GM11168 (cell line): Measurements from ENCODE around the gene POP7.
"Not testable (repeated sequence)": the region's sequence is repeated elsewhere in the genome, so short reads cannot be mapped to it uniquely, and the experiment has no call there.

Experiments
- in situ Hi-C: fragments of 300-500 bp; cut with MboI; formaldehyde crosslinking; loops from one replicate; pipeline ENCODE4 v1.12.0; 2022; ENCODE audit warnings: low sequenced_read_pairs; ENCODE audit not compliant: unreplicated experiment

The POP7 gene

GRCh38 chr7:100705753-100706671, at the start of gene POP7:
Gene POP7 (plus strand): TSS chr7:100706121. CDS start chr7:100706831, 710 bp downstream.
- in situ Hi-C loops: no loop called here

DNA sequence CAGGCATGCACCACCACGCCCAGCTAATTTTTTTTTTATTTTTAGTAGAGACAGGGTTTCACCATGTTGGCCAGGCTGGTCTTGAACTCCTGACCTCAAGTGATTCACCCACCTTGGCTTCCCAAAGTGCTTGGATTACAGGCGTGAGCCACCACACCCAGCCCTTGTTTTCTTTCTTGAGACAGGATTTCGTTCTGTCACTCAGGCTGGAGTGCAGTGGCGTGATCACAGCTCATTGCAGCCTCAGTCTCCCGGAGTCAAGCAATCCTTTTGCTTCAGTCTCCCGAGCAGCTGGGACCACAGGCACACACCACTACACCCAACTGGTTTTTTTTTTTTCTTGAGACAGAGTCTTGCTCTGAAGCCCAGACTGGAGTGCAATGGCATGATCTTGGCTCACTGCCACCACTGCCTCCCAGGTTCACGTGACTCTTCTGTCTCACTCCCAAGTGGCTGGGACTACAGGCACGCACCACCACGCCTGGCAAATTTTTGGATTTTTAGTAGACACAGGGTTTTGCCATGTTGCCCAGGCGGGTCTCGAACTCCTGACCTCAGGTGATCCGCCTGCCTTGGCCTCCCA, 43.6 kb upstream of the POP7 start:
- in situ Hi-C loops: not testable (repeated sequence)

GRCh38 chr7:100665168-100665726, 40.7 kb upstream of the POP7 start:
- in situ Hi-C loops: no loop called here

DNA sequence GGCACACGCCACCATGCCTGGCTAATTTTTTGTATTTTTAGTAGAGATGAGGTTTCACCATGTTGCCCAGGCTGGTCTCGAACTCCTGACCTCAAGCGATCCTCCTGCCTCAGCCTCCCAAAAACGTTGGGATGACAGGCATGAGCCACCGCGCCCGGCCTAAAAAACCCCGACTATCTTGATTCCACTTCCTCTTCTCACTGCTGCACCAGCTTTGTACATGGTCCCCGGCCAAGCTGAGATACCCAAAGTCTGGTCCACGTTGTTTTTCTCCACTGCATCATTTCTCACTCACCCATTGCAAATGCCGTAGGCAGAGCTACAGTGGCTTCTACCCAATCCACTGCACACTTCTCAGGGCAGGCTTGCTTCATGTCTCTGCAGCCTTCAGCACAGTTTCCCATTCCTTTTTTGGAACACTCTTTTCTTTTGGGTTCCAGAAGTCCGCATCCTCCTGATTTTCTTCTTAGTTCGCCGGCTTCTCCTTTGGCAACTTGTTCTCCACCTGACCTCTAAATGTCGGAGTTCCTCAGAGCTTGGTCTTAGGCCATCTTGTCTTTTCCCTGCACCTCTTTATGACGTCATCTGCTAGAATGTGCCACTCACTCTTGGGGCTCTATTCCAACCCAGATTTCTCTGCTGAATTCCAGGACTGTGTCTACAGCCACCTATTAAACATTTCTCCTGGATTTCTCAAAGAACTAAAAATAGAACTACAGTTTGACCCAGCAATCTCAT, 38.4 kb upstream of the POP7 start:
- in situ Hi-C loops: no loop called here

- in situ Hi-C loops: no loop called here
These were observed 37.9 kb upstream of the POP7 start for GRCh38 chr7:100668069-100668449.

- in situ Hi-C loops: not testable (repeated sequence)
These were observed 36.8 kb upstream of the POP7 start for GRCh38 chr7:100669106-100669505.

DNA sequence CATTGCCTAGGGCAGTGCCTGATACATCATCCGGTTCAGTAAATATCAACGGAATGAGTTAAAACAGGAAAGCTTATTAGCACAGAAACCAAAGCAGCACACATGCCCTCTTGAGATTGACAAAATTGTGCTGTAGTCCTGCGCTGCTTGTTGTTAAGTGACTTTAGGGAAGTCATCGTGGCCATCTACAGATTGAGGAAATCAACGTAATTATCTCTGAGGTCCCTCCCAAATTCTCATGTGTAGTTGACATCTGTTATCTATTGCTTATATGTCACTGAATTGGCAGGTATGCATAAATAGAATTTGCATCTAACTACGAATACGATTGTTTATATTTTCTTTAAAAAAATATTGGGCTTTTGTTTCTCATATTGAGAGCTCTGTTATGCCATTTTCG, 35.8 kb upstream of the POP7 start:
- in situ Hi-C loops: no loop called here

DNA sequence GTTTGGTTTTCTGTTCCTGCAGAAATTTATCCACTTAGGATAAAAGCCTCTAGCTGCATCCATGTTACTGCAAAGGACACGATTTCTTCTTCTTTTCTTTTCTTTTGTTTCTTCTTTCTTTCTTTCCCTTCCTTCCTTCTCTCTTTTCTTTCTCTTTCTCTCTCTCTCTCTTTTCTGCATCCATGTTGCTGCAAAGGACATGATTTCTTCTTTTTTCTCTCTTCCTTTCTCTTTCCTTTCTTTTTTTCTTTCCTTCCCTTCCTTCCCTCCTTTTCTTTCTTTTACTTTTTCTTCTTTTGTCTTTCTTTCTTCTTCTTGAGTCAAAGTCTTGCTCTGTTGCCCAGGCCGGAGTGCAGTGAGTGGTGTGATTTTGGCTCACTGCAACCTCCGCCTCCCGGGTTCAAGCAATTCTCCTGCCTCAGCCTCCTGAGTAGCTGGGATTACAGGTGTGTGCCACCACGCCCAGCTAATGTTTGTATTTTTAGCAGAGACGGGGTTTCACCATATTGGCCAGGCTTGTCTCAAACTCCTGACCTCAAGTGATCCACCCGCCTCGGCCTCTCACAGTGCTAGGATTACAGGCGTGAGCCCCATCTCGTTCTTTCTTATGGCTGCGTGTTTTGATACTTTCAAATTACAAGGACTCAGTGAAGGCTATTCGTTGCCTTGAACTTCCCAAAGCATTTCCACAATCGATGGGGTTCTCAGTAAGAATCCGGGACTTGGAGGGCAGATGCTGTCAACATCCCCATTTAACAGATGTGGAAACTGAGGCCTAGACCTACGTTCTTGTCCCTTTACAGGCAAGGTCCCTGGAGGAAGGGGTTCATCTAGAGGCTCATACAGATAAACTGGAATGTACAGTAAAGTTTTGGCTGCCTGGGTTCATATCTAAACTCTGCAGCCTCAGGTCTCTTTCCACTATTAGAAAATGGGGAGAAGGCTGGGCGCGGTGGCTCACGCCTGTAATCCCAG, 34.3 kb upstream of the POP7 start:
- in situ Hi-C loops: no loop called here

GRCh38 chr7:100673302-100673941, 32.5 kb upstream of the POP7 start, which contains the start of gene GNB2:
Gene GNB2 (plus strand): TSS chr7:100673740. CDS start chr7:100676266, 2,526 bp downstream.
- in situ Hi-C loops: no loop called here

DNA sequence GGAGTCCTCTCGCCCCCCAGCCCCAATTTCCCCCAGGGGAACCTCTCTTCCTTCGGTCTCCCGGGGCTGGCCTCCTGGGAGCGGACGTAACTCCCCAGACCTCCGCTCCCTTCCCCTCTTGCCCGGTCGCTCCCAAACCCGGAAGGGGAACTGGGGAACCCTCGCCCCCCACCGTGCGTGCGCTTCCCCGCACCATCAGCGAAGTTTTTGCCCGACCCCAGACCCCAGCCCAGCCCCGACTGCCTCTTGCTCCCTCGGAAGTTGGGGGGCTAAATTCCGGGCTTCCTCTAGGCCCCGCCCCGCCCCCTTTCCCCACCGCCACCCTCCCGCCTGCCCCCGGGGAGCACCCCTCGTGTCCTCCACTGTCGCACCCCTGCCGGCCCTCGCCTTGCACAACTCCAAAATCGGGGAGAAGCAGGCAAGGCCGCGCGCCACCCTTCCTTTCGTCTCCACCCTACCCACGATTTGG, 31.9 kb upstream of the POP7 start:
- in situ Hi-C loops: no loop called here

GRCh38 chr7:100674411-100675104, 31.4 kb upstream of the POP7 start:
- in situ Hi-C loops: no loop called here

GRCh38 chr7:100675105-100675451, 30.8 kb upstream of the POP7 start:
- in situ Hi-C loops: no loop called here

DNA sequence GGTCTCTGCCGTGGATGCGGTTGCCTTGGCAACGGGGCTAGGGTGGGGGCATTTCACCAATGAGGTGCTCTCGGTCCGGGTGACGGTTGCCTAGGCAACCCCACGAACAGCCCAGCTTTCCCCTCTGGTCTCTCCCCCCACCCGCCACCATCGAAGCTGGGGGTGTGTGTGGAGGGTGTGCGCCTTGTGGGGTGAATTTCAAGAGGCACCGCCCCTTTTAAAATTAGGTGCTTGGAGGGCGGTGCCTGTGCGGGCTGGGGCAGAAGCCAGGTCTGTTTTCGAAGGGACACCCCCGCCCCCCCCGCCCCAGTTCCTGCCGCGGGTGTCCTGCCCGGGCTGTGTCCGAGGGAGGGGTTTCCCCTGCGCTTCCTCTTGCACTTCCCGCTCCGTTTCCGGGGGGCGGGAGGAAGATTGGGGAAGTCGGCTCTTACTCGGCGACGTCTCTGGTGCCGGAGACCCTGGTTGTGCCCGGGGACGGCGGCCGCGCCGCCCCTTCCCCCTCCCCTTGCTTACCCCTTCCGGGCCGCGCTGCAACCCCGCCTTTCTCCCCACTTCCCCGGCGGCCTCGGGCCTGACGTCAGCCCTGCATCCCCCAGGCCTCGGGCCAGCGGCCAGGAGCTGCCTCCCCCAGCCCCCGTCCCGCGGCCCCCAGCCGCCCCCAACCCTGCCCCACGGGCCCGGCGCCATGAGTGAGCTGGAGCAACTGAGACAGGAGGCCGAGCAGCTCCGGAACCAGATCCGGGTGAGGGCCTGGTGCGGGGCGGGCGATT, 30.2 kb upstream of the POP7 start:
- in situ Hi-C loops: no loop called here

- in situ Hi-C loops: no loop called here
These were observed 29.2 kb upstream of the POP7 start for GRCh38 chr7:100676501-100677306.

DNA sequence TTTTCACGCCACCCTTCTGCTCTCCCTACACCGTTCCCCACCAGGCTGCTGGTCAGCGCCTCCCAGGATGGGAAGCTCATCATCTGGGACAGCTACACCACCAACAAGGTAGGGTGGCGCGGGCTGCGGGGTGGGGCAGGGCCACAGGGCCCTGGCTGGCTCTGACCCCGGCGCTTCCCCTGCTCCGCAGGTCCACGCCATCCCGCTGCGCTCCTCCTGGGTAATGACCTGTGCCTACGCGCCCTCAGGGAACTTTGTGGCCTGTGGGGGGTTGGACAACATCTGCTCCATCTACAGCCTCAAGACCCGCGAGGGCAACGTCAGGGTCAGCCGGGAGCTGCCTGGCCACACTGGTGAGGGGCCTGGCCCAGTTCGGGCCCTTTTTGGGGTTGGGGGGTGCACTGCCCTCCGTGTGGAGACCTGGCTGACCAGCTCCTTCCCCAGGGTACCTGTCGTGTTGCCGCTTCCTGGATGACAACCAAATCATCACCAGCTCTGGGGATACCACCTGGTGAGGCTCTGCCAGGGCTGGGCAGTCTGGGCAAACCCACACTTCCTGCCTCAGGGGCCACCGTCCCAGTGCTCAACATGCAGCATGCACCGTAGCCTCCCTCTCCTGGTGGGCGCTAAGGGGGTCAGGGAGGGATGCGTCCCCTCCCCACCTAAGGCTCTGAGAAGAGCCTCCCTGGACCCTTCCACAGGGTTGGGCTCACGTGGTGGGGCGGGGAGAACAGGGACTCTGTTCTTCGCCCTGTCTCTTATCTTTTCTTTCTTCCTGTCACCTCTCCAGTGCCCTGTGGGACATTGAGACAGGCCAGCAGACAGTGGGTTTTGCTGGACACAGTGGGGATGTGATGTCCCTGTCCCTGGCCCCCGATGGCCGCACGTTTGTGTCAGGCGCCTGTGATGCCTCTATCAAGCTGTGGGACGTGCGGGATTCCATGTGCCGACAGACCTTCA, 28.3 kb upstream of the POP7 start:
- in situ Hi-C loops: no loop called here
